SK-N-SH (cell line): ENCODE measurements around the gene ZNF366. TPM values are rescaled to one million over a fixed set of nuclear protein-coding genes. Genes with fewer than 3 reads are reported as not detected.

Experiments used
- CTCF ChIA-PET: fragments of 300-600, 350-600 bp; formaldehyde crosslinking; extraction: SDS; loops from one replicate; lab custom pipeline; 2021; lab: Yijun Ruan, JAX
- POLR2A ChIA-PET: fragments of 350-600 bp; sonication (Branson Sonifier 250); formaldehyde crosslinking; extraction: SDS; loops from one replicate; lab custom pipeline; 2020; ENCODE audit warnings: antibody characterized with exemption, inconsistent platforms; lab: Yijun Ruan, JAX
- DNase-seq: peaks from one replicate; pipeline ENCODE4 v3.0.0; 2012
- H2AFZ ChIP-seq: fragments of 200-600 bp; sonication (generic); 2 replicates; pipeline ENCODE4 v1.8.1; 2016; ENCODE audit warnings: antibody characterized with exemption, mild to moderate bottlenecking, low read depth
- H3F3A ChIP-seq: fragments of 200-600 bp; sonication (generic); replicated peaks from 2 replicates; pipeline ENCODE3; 2016; ENCODE audit warnings: antibody characterized with exemption, mild to moderate bottlenecking; ENCODE audit not compliant: insufficient read depth
- H3K27ac ChIP-seq, 2 experiments: fragments of 200-500 bp in 1 of 2; fragments of 200-600 bp in 1 of 2; sonication (Bioruptor generic) in 1 of 2; sonication (generic), shearing (Covaris generic) in 1 of 2; 2 replicates each; pipeline versions ENCODE4 v1.5.1 to v1.6.1; 2014 to 2016; ENCODE audit warnings: low read depth in 2 of 2, inconsistent platforms in 1 of 2, low read length in 1 of 2, mild to moderate bottlenecking in 1 of 2, mixed read lengths in 1 of 2
- H3K27me3 ChIP-seq: fragments of 200-600 bp; sonication (generic), shearing (Covaris generic); 2 replicates; pipeline ENCODE4 v1.6.1; 2016; ENCODE audit warnings: mixed run types; ENCODE audit not compliant: insufficient read depth
- H3K36me3 ChIP-seq, 2 experiments: fragments of 200-500 bp in 1 of 2; fragments of 200-600 bp in 1 of 2; sonication (Bioruptor generic) in 1 of 2; sonication (generic) in 1 of 2; replicated peaks in 1 of 2; 2 replicates each; pipeline versions ENCODE3 to v1.5.1; 2014 to 2016; ENCODE audit warnings: low read length in 1 of 2, mild to moderate bottlenecking in 1 of 2; ENCODE audit not compliant: insufficient read depth in 2 of 2, control insufficient read depth in 1 of 2
- H3K4me1 ChIP-seq, 2 experiments: fragments of 200-500 bp in 1 of 2; fragments of 200-600 bp in 1 of 2; sonication (Bioruptor generic) in 1 of 2; sonication (generic), shearing (Covaris generic) in 1 of 2; 2 replicates each; pipeline versions ENCODE4 v1.5.1 to v1.6.1; 2014 to 2016; ENCODE audit warnings: low read depth in 1 of 2, low read length in 1 of 2, mixed run types in 1 of 2; ENCODE audit not compliant: insufficient read depth in 2 of 2, control insufficient read depth in 1 of 2
- H3K4me2 ChIP-seq: fragments of 200-600 bp; sonication (generic), shearing (Covaris generic); 2 replicates; pipeline ENCODE4 v1.6.1; 2017; ENCODE audit warnings: mixed run types
- H3K4me3 ChIP-seq, 2 experiments: fragments of 200-500 bp in 1 of 2; fragments of 200-600 bp in 1 of 2; sonication (Bioruptor generic) in 1 of 2; sonication (generic), shearing (Covaris generic) in 1 of 2; 2 replicates each; pipeline versions ENCODE4 v1.5.1 to v1.8.1; 2014 to 2016; ENCODE audit warnings: low read depth in 2 of 2, inconsistent platforms in 1 of 2, low read length in 1 of 2, mild to moderate bottlenecking in 1 of 2, mixed read lengths in 1 of 2, moderate library complexity in 1 of 2
- H3K79me2 ChIP-seq: fragments of 200-600 bp; sonication (generic); 2 replicates; pipeline ENCODE4 v1.8.1; 2017; ENCODE audit warnings: mild to moderate bottlenecking; ENCODE audit not compliant: insufficient read depth
- H3K9ac ChIP-seq: fragments of 200-600 bp; sonication (generic); 2 replicates; pipeline ENCODE4 v1.6.1; 2017; ENCODE audit warnings: mixed run types
- H3K9me2 ChIP-seq: fragments of 200-600 bp; sonication (generic); 2 replicates; pipeline ENCODE4 v1.6.1; 2017; ENCODE audit warnings: mixed run types
- H3K9me3 ChIP-seq: fragments of 200-600 bp; sonication (generic); 2 replicates; pipeline ENCODE4 v1.6.1; 2017; ENCODE audit warnings: mixed run types, mild to moderate bottlenecking, moderate library complexity
- H4K20me1 ChIP-seq: fragments of 200-600 bp; sonication (generic); 2 replicates; pipeline ENCODE4 v1.6.1; 2017; ENCODE audit warnings: mild to moderate bottlenecking, mixed run types; ENCODE audit not compliant: insufficient read depth
- CTCF ChIP-seq: fragments of 200-600 bp; sonication (generic); IDR thresholded peaks from 2 replicates; pipeline ENCODE4 v1.6.1; 2017; ENCODE audit warnings: antibody characterized with exemption, mild to moderate bottlenecking, moderate library complexity
- ELF1 ChIP-seq: IDR thresholded peaks from 2 replicates; pipeline ENCODE4 v1.4.0; 2012
- FOSL2 ChIP-seq: IDR thresholded peaks from 2 replicates; pipeline ENCODE4 v1.4.0; 2012; ENCODE audit warnings: low read depth, mild to moderate bottlenecking, moderate library complexity, borderline replicate concordance
- FOXJ3 ChIP-seq: sonication (generic); formaldehyde crosslinking; IDR thresholded peaks from 2 replicates; pipeline ENCODE4 v1.5.1; 2020; ENCODE audit warnings: mild to moderate bottlenecking, missing genetic modification reagents
- FOXM1 ChIP-seq: IDR thresholded peaks from 2 replicates; pipeline ENCODE4 v1.4.0; 2012; ENCODE audit warnings: low read depth, mild to moderate bottlenecking
- GABPA ChIP-seq: IDR thresholded peaks from 2 replicates; pipeline ENCODE4 v1.4.0; 2012; ENCODE audit warnings: low read depth, mild to moderate bottlenecking
- NFIC ChIP-seq: IDR thresholded peaks from 2 replicates; pipeline ENCODE4 v1.4.0; 2012; ENCODE audit warnings: borderline replicate concordance
- PBX3 ChIP-seq: IDR thresholded peaks from 2 replicates; pipeline ENCODE4; 2012
- RAD21 ChIP-seq: IDR thresholded peaks from 2 replicates; pipeline ENCODE4 v1.6.1; 2012; ENCODE audit warnings: mild to moderate bottlenecking, low read length
- RXRA ChIP-seq: IDR thresholded peaks from 2 replicates; pipeline ENCODE4 v1.4.0; 2012; ENCODE audit warnings: low read depth, mild to moderate bottlenecking, borderline replicate concordance
- SIN3A ChIP-seq: IDR thresholded peaks from 2 replicates; pipeline ENCODE4 v1.6.1; 2012; ENCODE audit warnings: low read depth, mild to moderate bottlenecking, low read length, moderate library complexity, borderline replicate concordance
- TCF12 ChIP-seq: IDR thresholded peaks from 2 replicates; pipeline ENCODE4 v1.4.0; 2012
- TEAD4 ChIP-seq: IDR thresholded peaks from 2 replicates; pipeline ENCODE4 v1.4.0; 2012; ENCODE audit warnings: mild to moderate bottlenecking, borderline replicate concordance; ENCODE audit not compliant: insufficient read depth
- WGBS: methylation state at CpG from one replicate; pipeline ENCODE4 v1.1.6; 2017; ENCODE audit warnings: low lambda C conversion rate; 5-methylcytosine and 5-hydroxymethylcytosine counted together
- polyA plus RNA-seq, 3 experiments: library from polyadenylated mRNA; depleted of rRNA; stranded (reverse); fragments of >200 nt; gene quantifications; 2 replicates each; pipeline ENCODE4 v1.2.3, GENCODE V29; 2012

Gene ZNF366
- polyA plus RNA-seq, 1 of the 3 experiments (the other 2 are of a cell fraction) = not detected

GRCh38 chr5:72439192-72439591, 68.0 kb downstream of the ZNF366 start:
- Histone ChIP-seq H3K27me3 (no peaks in the 10 kb centered on the region), H3K79me2 (no peaks in the 10 kb centered on the region), H3K4me1 (peaks cover 5 to 7% of the 10 kb centered on the region in 2 experiments), H3K4me2 (no peak overlapping the region), H3K36me3 (no peaks in the 10 kb centered on the region), H3F3A (peaks cover 19% of the 10 kb centered on the region), H4K20me1 (no peaks in the 10 kb centered on the region), H3K9me2 (no peaks in the 10 kb centered on the region), H3K4me3 (no peak overlapping the region), H3K27ac (peak overlapping the region in 1 of 2 experiments; percentile 68; a peak in 1 of 4 replicates), H3K9me3 (no peaks in the 10 kb centered on the region), H3K9ac (no peak overlapping the region), H2AFZ (no peak overlapping the region)
- no peak for DNase-seq
- ChIA-PET CTCF (interaction anchor here (1.2 kb wide), 1 partner anchor 8 kb away, joined by 3 read pairs; no protein-coding TSS in a partner anchor), POLR2A (no interaction called here)
- WGBS = 90% methylated on average over 4 of the region's 4 CpGs
- TF ChIP-seq TEAD4 = no peak
- no peak for TF ChIP-seq NFIC
- TF ChIP-seq GABPA = no peak
- no peak for TF ChIP-seq FOXJ3 (CRISPR knock-in tag)
- no peak for TF ChIP-seq TCF12
- no peak for TF ChIP-seq SIN3A
- TF ChIP-seq RAD21 = no peak
- no peak for TF ChIP-seq PBX3
- no peak for TF ChIP-seq FOSL2

- Histone ChIP-seq H3K79me2 (no peaks in the 10 kb centered on the region), H3K4me2 (no peak overlapping the region), H3K9me2 (no peaks in the 10 kb centered on the region), H3K4me1 (peaks cover 5 to 7% of the 10 kb centered on the region in 2 experiments), H4K20me1 (no peaks in the 10 kb centered on the region), H3K9me3 (no peaks in the 10 kb centered on the region), H3K27me3 (no peaks in the 10 kb centered on the region), H3K4me3 (no peak overlapping the region), H3K27ac (no peak overlapping the region), H2AFZ (no peak overlapping the region), H3K9ac (no peak overlapping the region), H3F3A (peaks cover 19% of the 10 kb centered on the region), H3K36me3 (no peaks in the 10 kb centered on the region)
- 80% methylated on average over 3 of the region's 3 CpGs for WGBS
- no peak for TF ChIP-seq ELF1
- no peak for TF ChIP-seq PBX3
- no peak for TF ChIP-seq FOXM1
- TF ChIP-seq RXRA = no peak
- TF ChIP-seq CTCF = no peak
- TF ChIP-seq TCF12 = no peak
- CTCF ChIA-PET = interaction anchor here (1.2 kb wide), 1 partner anchor 9 kb away, joined by 3 read pairs; no protein-coding TSS in a partner anchor
- no peak for DNase-seq
- POLR2A ChIA-PET = no interaction called here
Measured at GRCh38 chr5:72438141-72438540, 69.1 kb downstream of the ZNF366 start.
